H9 (cell line): ENCODE data around the gene TMPRSS6. TPM values are rescaled to one million over a fixed set of nuclear protein-coding genes. Genes with fewer than 3 reads are reported as not detected.

Experiments used
- DNase-seq: peaks from one replicate; pipeline ENCODE4 v3.0.0-alpha.2; 2017
- H2AFZ ChIP-seq: one replicate; pipeline ENCODE4 v1.6.1; 2013; ENCODE audit warnings: mild to moderate bottlenecking, low read length, control low read depth, moderate library complexity
- H2AK5ac ChIP-seq: 2 replicates; pipeline ENCODE4 v1.6.1; 2013; ENCODE audit warnings: low read length, control low read depth, mixed read lengths; ENCODE audit not compliant: insufficient read length
- H2BK120ac ChIP-seq: one replicate; pipeline ENCODE4 v1.6.1; 2013; ENCODE audit warnings: low read depth, mild to moderate bottlenecking, low read length, control low read depth, inconsistent platforms; ENCODE audit not compliant: poor library complexity, severe bottlenecking
- H2BK12ac ChIP-seq: 2 replicates; pipeline ENCODE4 v1.6.1; 2013; ENCODE audit warnings: low read length, control low read depth, mixed read lengths, low read depth; ENCODE audit not compliant: insufficient read length
- H2BK15ac ChIP-seq: 2 replicates; pipeline ENCODE4 v1.6.1; 2013; ENCODE audit warnings: low read depth, low read length, control low read depth
- H2BK20ac ChIP-seq: one replicate; pipeline ENCODE4 v1.6.1; 2013; ENCODE audit warnings: low read depth, mild to moderate bottlenecking, low read length, control low read depth, inconsistent platforms; ENCODE audit not compliant: poor library complexity, severe bottlenecking
- H2BK5ac ChIP-seq: 2 replicates; pipeline ENCODE4 v1.6.1; 2013; ENCODE audit warnings: low read length, control low read depth, mixed read lengths; ENCODE audit not compliant: insufficient read length
- H3K14ac ChIP-seq: 2 replicates; pipeline ENCODE4 v1.6.1; 2013; ENCODE audit warnings: low read length, control low read depth; ENCODE audit not compliant: insufficient read depth
- H3K18ac ChIP-seq: 2 replicates; pipeline ENCODE4 v1.6.1; 2013; ENCODE audit warnings: low read depth, mild to moderate bottlenecking, mixed read lengths, low read length, control low read depth; ENCODE audit not compliant: insufficient read length
- H3K23ac ChIP-seq: 2 replicates; pipeline ENCODE4 v1.6.1; 2013; ENCODE audit warnings: low read length, control low read depth, mixed read lengths, low read depth; ENCODE audit not compliant: insufficient read length
- H3K23me2 ChIP-seq: 2 replicates; pipeline ENCODE4 v1.6.1; 2013; ENCODE audit warnings: low read depth, mild to moderate bottlenecking, mixed read lengths, low read length, control low read depth; ENCODE audit not compliant: insufficient read length, poor library complexity, severe bottlenecking
- H3K27ac ChIP-seq: 2 replicates; pipeline ENCODE4 v1.5.1; 2013; ENCODE audit warnings: low read length, control low read depth, mixed read lengths, low read depth; ENCODE audit not compliant: insufficient read length
- H3K27me3 ChIP-seq: 2 replicates; pipeline ENCODE4 v1.6.1; 2013; ENCODE audit warnings: low read length, control low read depth, inconsistent platforms; ENCODE audit not compliant: insufficient read depth
- H3K4ac ChIP-seq: 2 replicates; pipeline ENCODE4 v1.6.1; 2013; ENCODE audit warnings: low read depth, mild to moderate bottlenecking, control low read depth, inconsistent platforms, low read length, moderate library complexity
- H3K4me1 ChIP-seq: 2 replicates; pipeline ENCODE4 v1.6.1; 2013; ENCODE audit warnings: low read length, control low read depth, inconsistent platforms; ENCODE audit not compliant: insufficient read depth
- H3K4me2 ChIP-seq: 2 replicates; pipeline ENCODE4 v1.6.1; 2013; ENCODE audit warnings: low read length, control low read depth, mixed read lengths; ENCODE audit not compliant: insufficient read length, insufficient read depth
- H3K56ac ChIP-seq: 2 replicates; pipeline ENCODE4 v1.6.1; 2013; ENCODE audit warnings: low read depth, mild to moderate bottlenecking, mixed read lengths, low read length, control low read depth; ENCODE audit not compliant: insufficient read length
- H3K79me1 ChIP-seq: 2 replicates; pipeline ENCODE4 v1.6.1; 2013; ENCODE audit warnings: low read depth, mild to moderate bottlenecking, moderate library complexity, low read length, control low read depth, inconsistent platforms; ENCODE audit not compliant: insufficient read depth, poor library complexity, severe bottlenecking
- H3K79me2 ChIP-seq: 2 replicates; pipeline ENCODE4 v1.6.1; 2013; ENCODE audit warnings: low read length, control low read depth, inconsistent platforms; ENCODE audit not compliant: insufficient read depth
- H3K9ac ChIP-seq: 2 replicates; pipeline ENCODE4 v1.6.1; 2013; ENCODE audit warnings: low read length, control low read depth, mixed read lengths; ENCODE audit not compliant: insufficient read length; ENCODE audit errors: extremely low read depth
- H3K9me3 ChIP-seq: one replicate; pipeline ENCODE4 v1.6.1; 2013; ENCODE audit warnings: low read depth, low read length, inconsistent platforms; ENCODE audit not compliant: control insufficient read depth
- H3T11ph ChIP-seq: one replicate; pipeline ENCODE4 v1.6.1; 2013; ENCODE audit warnings: mild to moderate bottlenecking, low read length, control low read depth, inconsistent platforms
- H4K20me1 ChIP-seq: one replicate; pipeline ENCODE4 v1.6.1; 2013; ENCODE audit not compliant: control insufficient read depth, insufficient read length, insufficient read depth
- H4K5ac ChIP-seq: 2 replicates; pipeline ENCODE4 v1.6.1; 2013; ENCODE audit warnings: low read depth, mild to moderate bottlenecking, mixed read lengths, low read length, control low read depth; ENCODE audit not compliant: insufficient read length
- H4K8ac ChIP-seq: replicated peaks from 2 replicates; pipeline ENCODE4 v1.6.1; 2013; ENCODE audit warnings: low read length, control low read depth, mixed read lengths, low read depth; ENCODE audit not compliant: insufficient read length
- H4K91ac ChIP-seq: 2 replicates; pipeline ENCODE4 v1.6.1; 2013; ENCODE audit warnings: low read depth, mild to moderate bottlenecking, moderate library complexity, mixed read lengths, low read length, control low read depth; ENCODE audit not compliant: insufficient read length
- H3K27ac Mint-ChIP-seq, 3 experiments: 2 replicates in 2 of 3; 3 replicates in 1 of 3; pipeline ENCODE4 v1.8.0; 2020 to 2021; ENCODE audit warnings: mixed read lengths in 3 of 3, mild to moderate bottlenecking in 1 of 3, moderate library complexity in 1 of 3
- H3K27me3 Mint-ChIP-seq: 2 replicates; pipeline ENCODE4 v1.8.0; 2021; ENCODE audit warnings: low read depth, mild to moderate bottlenecking, moderate library complexity, mixed read lengths
- H3K36me3 Mint-ChIP-seq, 3 experiments: 2 replicates in 2 of 3; 3 replicates in 1 of 3; pipeline ENCODE4 v1.8.0; 2020 to 2021; ENCODE audit warnings: low read depth in 3 of 3, mixed read lengths in 3 of 3; ENCODE audit not compliant: insufficient read depth in 1 of 3
- H3K4me1 Mint-ChIP-seq, 2 experiments: 2 replicates each; pipeline ENCODE4 v1.8.0; 2020; ENCODE audit warnings: mixed read lengths in 2 of 2
- H3K4me3 Mint-ChIP-seq, 2 experiments: 2 replicates in 1 of 2; 3 replicates in 1 of 2; pipeline ENCODE4 v1.8.0; 2020 to 2021; ENCODE audit warnings: mild to moderate bottlenecking in 2 of 2, mixed read lengths in 2 of 2, moderate library complexity in 1 of 2
- H3K9me3 Mint-ChIP-seq, 2 experiments: 2 replicates in 1 of 2; 3 replicates in 1 of 2; pipeline ENCODE4 v1.8.0; 2020; ENCODE audit warnings: mild to moderate bottlenecking in 2 of 2, mixed read lengths in 2 of 2, moderate library complexity in 1 of 2
- CTCF ChIP-seq: fragments of 200-600 bp; sonication (generic); conservative IDR thresholded peaks from 3 replicates; pipeline ENCODE4 v1.8.0; 2021; ENCODE audit warnings: antibody characterized with exemption, mild to moderate bottlenecking
- WGBS: extraction: QIAGEN DNeasy Blood & Tissue Kit; methylation state at CpG from one replicate; pipeline ENCODE4 v1.1.7; 2013; ENCODE audit warnings: missing lambda C conversion rate, low lambda C conversion rate, mixed read lengths; ENCODE audit not compliant: insufficient read length; ENCODE audit errors: extremely low coverage; 5-methylcytosine and 5-hydroxymethylcytosine counted together
- total RNA-seq: library from RNA; stranded (reverse); gene quantifications from 2 replicates; pipeline ENCODE4 v1.2.1, GENCODE V29; 2021

The TMPRSS6 gene
- total RNA-seq, 1 experiment from 2014 or later: not detected

- Histone ChIP-seq H3K27me3 (no peaks in the 10 kb centered on the region), H2BK120ac (no peak within 1 kb of the TSS), H3K14ac (peak within 1 kb of the TSS; percentile 76), H3K23ac (no peak within 1 kb of the TSS), H3K18ac (peak within 1 kb of the TSS; percentile 5), H4K20me1 (peaks cover 3% of the 10 kb centered on the region), H3K4me1 (peaks cover 6% of the 10 kb centered on the region; the same call in 1 of the 2 replicates), H3T11ph (no peak within 1 kb of the TSS), H3K79me1 (no peaks in the 10 kb centered on the region), H3K56ac (no peak within 1 kb of the TSS), H4K5ac (no peak within 1 kb of the TSS), H4K91ac (no peak within 1 kb of the TSS), H3K23me2 (peaks cover 3% of the 10 kb centered on the region), H2AK5ac (no peak within 1 kb of the TSS), H3K27ac (no peak within 1 kb of the TSS), H4K8ac (no peak within 1 kb of the TSS), H2BK20ac (no peak within 1 kb of the TSS), H3K4me2 (peak within 1 kb of the TSS; percentile 65), H3K9ac (peak within 1 kb of the TSS; percentile 62), H2AFZ (no peak within 1 kb of the TSS), H2BK15ac (no peak within 1 kb of the TSS), H3K79me2 (peaks cover 2% of the 10 kb centered on the region; the same call in 1 of the 2 replicates), H3K4ac (no peak within 1 kb of the TSS), H2BK12ac (no peak within 1 kb of the TSS), H3K9me3 (no peaks in the 10 kb centered on the region), H2BK5ac (no peak within 1 kb of the TSS)
- Mint-ChIP-seq H3K36me3 (peaks cover 5 to 21% (median 13%) of the 10 kb centered on the region in 3 experiments; a peak in 6 of 7 replicates), H3K27me3 (no peaks in the 10 kb centered on the region), H3K4me1 (peaks cover 23 to 37% of the 10 kb centered on the region in 2 experiments), H3K9me3 (no peaks in the 10 kb centered on the region), H3K27ac (peak within 1 kb of the TSS in 2 of 3 experiments; percentile 90 to 97; a peak in 5 of 7 replicates), H3K4me3 (peak within 1 kb of the TSS; percentile 92 to 96)
- WGBS: no CpG with 5 or more reads among the region's 107 CpGs
- peak; percentile 74 for DNase-seq
- TF ChIP-seq CTCF: peak; percentile 19; the same call in 2 of the 3 replicates
These were observed 90.0 kb downstream of the TMPRSS6 start, which contains the start of the genes MPST and TST for GRCh38 chr22:37019309-37020191. Gene MPST, plus strand, starts transcription at chr22:37019742. Its CDS starts 95 bp downstream, at chr22:37019837. Gene TST, minus strand, starts transcription at chr22:37019447. Its CDS starts 715 bp downstream, at chr22:37018732.
